NB4 (cell line): ENCODE measurements around the gene DCAF6.
"Not testable (repeated sequence)": the region's sequence is repeated elsewhere in the genome, so short reads cannot be mapped to it uniquely, and the experiment has no call there.

Experiments
- DNase-seq: peaks from one replicate; pipeline ENCODE4 v3.0.0; 2010; ENCODE audit warnings: low read depth
- H3K4me3 ChIP-seq: one replicate; pipeline ENCODE4 v1.5.1; 2011; ENCODE audit warnings: mild to moderate bottlenecking, low read depth, low read length, moderate library complexity
- MYC ChIP-seq: IDR thresholded peaks from 2 replicates; pipeline ENCODE4 v1.6.1; 2011; ENCODE audit warnings: low read depth, low read length
- POLR2A ChIP-seq: IDR thresholded peaks from 2 replicates; pipeline ENCODE4 v1.6.1; 2011; ENCODE audit warnings: mild to moderate bottlenecking; ENCODE audit not compliant: insufficient read length; ENCODE audit errors: extremely low read depth
- TF ChIP-seq, protein P1 (sequence below): IDR thresholded peaks from 2 replicates; pipeline ENCODE4 v1.6.1; 2011; ENCODE audit warnings: low read depth, low read length
- TF ChIP-seq, protein P2 (sequence below): IDR thresholded peaks from one replicate; pipeline ENCODE4 v1.5.1; 2012; ENCODE audit warnings: low read depth, low read length

The DCAF6 gene

DNA sequence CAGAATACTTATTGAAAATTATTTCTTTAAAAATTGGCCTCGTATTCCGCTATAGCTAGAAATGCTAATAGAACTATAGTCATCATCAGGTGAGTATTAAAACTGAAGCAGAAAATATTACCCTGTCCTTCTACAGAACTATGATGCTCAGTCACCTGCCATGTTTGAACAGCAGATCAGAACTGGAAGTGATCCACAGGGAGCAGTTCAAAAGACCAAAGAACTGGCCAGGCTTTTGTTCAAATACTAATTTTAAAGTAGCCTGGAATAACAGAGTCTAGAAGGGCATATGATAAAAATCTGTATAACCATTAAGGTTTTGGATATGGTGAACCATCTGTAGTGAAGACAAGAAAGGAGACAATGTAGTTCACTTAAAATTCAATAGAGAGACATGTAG is 105.9 kb downstream of the DCAF6 start:
- TF ChIP-seq, protein P1, sequence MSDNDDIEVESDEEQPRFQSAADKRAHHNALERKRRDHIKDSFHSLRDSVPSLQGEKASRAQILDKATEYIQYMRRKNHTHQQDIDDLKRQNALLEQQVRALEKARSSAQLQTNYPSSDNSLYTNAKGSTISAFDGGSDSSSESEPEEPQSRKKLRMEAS = no peak
- TF ChIP-seq MYC (no peak), POLR2A (no peak)
- TF ChIP-seq, protein P2, sequence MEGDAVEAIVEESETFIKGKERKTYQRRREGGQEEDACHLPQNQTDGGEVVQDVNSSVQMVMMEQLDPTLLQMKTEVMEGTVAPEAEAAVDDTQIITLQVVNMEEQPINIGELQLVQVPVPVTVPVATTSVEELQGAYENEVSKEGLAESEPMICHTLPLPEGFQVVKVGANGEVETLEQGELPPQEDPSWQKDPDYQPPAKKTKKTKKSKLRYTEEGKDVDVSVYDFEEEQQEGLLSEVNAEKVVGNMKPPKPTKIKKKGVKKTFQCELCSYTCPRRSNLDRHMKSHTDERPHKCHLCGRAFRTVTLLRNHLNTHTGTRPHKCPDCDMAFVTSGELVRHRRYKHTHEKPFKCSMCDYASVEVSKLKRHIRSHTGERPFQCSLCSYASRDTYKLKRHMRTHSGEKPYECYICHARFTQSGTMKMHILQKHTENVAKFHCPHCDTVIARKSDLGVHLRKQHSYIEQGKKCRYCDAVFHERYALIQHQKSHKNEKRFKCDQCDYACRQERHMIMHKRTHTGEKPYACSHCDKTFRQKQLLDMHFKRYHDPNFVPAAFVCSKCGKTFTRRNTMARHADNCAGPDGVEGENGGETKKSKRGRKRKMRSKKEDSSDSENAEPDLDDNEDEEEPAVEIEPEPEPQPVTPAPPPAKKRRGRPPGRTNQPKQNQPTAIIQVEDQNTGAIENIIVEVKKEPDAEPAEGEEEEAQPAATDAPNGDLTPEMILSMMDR = no peak
- H3K4me3 ChIP-seq = no peak overlapping the region
- no peak for DNase-seq

DNA sequence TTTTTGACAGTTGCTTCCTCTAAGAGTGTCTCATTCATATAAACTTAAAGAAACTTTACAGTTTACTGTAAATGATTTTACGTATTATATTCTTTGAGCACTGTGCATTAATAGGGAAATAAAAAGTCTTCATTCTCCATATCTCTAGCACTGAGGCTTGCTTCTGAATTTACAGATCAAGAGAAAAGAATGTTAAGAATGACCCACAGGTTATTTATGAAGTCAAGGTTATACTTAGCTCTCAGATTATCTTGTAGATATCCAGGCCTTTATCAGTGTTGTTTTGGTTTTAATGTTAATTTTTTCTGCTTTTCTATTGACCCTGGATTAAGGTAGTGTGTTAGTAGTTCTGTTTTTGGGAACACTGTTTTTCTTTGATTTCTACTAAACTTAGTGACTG is 108.8 kb downstream of the DCAF6 start:
- DNase-seq = no peak
- TF ChIP-seq POLR2A (no peak), MYC (no peak)
- TF ChIP-seq, protein P1 = no peak
- TF ChIP-seq, protein P2 = no peak
- no peak overlapping the region for H3K4me3 ChIP-seq

DNA sequence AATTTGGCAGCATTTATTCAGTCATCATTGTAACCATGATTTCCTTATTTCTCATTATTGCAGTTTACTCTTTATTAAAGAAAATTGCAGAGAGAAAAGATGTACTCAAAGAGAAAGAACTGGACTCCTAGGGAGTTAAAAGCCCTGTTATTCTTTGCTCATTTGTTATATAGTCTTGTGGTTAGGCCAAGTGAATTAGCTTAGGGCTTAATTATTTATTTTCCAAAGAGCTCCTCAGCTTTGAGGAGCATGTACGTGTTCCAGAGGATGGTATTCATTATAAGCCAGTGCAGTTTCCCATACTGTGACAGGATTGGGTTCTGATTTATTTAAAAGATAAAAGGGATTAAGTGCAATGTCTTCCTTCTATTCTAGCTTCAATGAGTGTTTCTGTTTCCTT is 113.8 kb downstream of the DCAF6 start:
- no peak overlapping the region for H3K4me3 ChIP-seq
- TF ChIP-seq, protein P2 = no peak
- TF ChIP-seq MYC (no peak), POLR2A (no peak)
- TF ChIP-seq, protein P1 = no peak
- DNase-seq = no peak

DNA sequence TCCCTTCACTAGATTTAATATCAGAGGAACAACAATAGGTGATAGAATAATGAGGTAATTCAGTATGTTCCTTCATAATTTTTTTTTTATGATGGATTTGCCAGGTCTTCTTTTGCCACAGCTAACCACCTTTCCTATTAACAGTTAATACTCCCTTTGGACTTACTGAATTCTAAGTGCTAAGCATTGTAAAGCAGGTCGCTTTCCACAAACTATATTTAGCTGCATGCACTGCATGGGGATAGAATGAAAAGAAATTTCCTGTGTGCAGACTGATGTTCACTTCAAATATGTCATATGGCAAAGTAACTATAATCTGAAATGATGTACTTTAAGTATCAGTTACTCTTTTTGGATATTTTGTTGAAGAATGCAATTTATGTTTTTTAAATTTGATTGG is 114.4 kb downstream of the DCAF6 start:
- no peak overlapping the region for H3K4me3 ChIP-seq
- TF ChIP-seq, protein P2 = no peak
- TF ChIP-seq POLR2A = no peak
- no peak for TF ChIP-seq MYC
- TF ChIP-seq, protein P1 = no peak
- no peak for DNase-seq

DNA sequence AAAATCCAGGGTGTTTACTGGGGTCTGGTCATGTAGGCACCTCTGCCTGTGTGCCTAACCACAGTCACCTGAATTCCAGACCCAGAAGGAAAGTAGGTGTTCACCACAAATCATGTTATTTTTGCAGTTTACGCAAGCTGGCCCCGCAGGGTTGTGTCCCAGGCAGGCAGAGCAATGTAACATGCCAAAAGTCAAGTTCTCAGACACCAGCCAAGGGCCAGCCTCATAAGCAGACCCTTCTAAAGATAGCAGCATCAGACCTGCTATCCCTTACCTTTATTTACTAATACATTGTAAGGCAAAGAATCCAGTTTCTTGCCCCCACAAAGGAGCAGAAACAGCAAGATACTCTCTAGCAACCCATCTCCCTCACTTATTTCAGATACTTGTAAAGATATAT is 117.2 kb downstream of the DCAF6 start:
- TF ChIP-seq, protein P1 = no peak
- TF ChIP-seq MYC (no peak), POLR2A (no peak)
- TF ChIP-seq, protein P2 = no peak
- no peak overlapping the region for H3K4me3 ChIP-seq
- DNase-seq = no peak

DNA sequence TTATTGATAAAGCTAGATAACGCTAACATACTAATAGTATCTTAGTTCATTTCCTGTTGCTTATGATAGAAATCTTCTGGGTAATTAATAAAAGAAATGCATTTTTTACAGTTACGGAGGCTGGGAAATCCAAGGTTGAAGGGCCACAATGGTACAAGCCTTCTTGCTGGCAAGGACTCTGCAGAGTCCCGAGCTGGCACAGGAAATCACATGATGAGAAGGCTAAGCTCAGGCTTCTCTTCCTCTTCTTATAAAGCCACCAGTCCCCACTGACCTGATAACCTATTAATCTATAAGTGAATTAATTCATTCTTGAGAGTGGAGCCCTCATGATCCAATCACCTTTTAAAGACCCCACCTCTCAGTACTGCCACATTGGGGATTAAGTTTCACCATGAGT is 117.6 kb downstream of the DCAF6 start:
- peak; percentile 13 for DNase-seq
- TF ChIP-seq, protein P1 = no peak
- TF ChIP-seq, protein P2 = no peak
- no peak overlapping the region for H3K4me3 ChIP-seq

DNA sequence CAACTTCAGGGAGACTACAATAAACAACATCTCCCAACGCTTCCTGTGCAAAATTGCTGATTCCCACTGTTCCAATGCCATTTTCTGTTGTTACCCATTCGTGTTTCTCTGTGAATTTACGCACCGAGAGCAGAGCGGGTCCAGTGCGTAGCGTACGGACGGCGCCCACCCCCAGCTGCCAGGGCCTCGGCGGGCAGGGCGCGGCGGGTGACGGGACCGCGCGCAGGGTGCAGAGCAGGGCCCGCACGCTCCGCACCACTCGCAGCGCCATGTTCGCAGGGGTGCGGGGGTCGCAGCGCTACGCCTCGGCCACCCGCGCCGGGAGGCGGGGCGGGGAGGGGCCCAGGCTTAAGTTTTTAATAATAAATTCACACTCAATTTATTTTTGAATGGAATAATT is 119.7 kb downstream of the DCAF6 start:
- H3K4me3 ChIP-seq, DNase-seq: not testable (repeated sequence)
